ENCODE measurements around the gene ARHGEF11.

GRCh38 chr1:156998301-156998700 is 47.2 kb downstream of the ARHGEF11 start:
- TF ChIP-seq, protein P1, sequence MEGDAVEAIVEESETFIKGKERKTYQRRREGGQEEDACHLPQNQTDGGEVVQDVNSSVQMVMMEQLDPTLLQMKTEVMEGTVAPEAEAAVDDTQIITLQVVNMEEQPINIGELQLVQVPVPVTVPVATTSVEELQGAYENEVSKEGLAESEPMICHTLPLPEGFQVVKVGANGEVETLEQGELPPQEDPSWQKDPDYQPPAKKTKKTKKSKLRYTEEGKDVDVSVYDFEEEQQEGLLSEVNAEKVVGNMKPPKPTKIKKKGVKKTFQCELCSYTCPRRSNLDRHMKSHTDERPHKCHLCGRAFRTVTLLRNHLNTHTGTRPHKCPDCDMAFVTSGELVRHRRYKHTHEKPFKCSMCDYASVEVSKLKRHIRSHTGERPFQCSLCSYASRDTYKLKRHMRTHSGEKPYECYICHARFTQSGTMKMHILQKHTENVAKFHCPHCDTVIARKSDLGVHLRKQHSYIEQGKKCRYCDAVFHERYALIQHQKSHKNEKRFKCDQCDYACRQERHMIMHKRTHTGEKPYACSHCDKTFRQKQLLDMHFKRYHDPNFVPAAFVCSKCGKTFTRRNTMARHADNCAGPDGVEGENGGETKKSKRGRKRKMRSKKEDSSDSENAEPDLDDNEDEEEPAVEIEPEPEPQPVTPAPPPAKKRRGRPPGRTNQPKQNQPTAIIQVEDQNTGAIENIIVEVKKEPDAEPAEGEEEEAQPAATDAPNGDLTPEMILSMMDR (conservative IDR thresholded peaks at IDR 0.05) = no peak
- no peak for TF ChIP-seq EZH2 (IDR thresholded peaks at IDR 0.05; ENCODE audit: low read depth)
